IPS-18a (cell line): ENCODE data around the gene NEUROG3.

Experiments used
- H3K27ac ChIP-seq: one replicate; pipeline ENCODE4 v1.5.1; 2013; ENCODE audit warnings: low read length
- H3K27me3 ChIP-seq: one replicate; pipeline ENCODE4 v1.6.1; 2013; ENCODE audit warnings: mild to moderate bottlenecking, low read length; ENCODE audit not compliant: control insufficient read depth, insufficient read depth
- H3K36me3 ChIP-seq: one replicate; pipeline ENCODE4 v1.6.1; 2013; ENCODE audit warnings: low read depth, low read length; ENCODE audit not compliant: control insufficient read depth
- H3K4me1 ChIP-seq: one replicate; pipeline ENCODE4 v1.6.1; 2013; ENCODE audit warnings: low read depth, low read length; ENCODE audit not compliant: control insufficient read depth
- H3K4me3 ChIP-seq: one replicate; pipeline ENCODE4 v1.5.1; 2013; ENCODE audit warnings: low read length
- H3K9ac ChIP-seq: one replicate; pipeline ENCODE4 v1.6.1; 2013; ENCODE audit warnings: mild to moderate bottlenecking, low read length, moderate library complexity
- H3K9me3 ChIP-seq: one replicate; pipeline ENCODE4 v1.6.1; 2013; ENCODE audit warnings: low read depth, low read length; ENCODE audit not compliant: control insufficient read depth

NEUROG3 gene

DNA sequence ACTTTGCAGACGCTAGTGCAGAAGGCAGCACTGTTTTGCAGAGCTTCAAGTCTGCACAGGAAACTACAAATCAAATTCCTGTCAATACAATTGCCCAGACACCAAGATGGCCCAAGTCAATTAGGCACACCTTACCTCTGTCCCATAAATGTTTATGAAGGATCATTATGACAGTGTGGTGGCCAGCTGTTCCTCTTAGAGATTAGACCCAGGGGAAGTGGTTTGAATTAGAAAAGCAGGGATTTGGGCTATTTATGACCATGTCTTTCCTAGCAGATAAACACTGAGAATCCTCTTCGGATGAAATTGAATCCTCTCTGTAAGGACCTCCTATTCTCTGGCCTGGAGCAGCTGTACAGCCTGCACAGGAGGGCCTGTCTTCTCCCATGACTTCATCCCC, 9.9 kb upstream of the NEUROG3 start:
- no peak overlapping the region for H3K27ac ChIP-seq
- H3K9me3 ChIP-seq = no peaks in the 10 kb centered on the region
- no peak overlapping the region for H3K4me3 ChIP-seq
- peaks cover 54% of the 10 kb centered on the region for H3K27me3 ChIP-seq
- H3K4me1 ChIP-seq = peaks cover 11% of the 10 kb centered on the region
- H3K36me3 ChIP-seq = no peaks in the 10 kb centered on the region
- H3K9ac ChIP-seq = no peak overlapping the region

DNA sequence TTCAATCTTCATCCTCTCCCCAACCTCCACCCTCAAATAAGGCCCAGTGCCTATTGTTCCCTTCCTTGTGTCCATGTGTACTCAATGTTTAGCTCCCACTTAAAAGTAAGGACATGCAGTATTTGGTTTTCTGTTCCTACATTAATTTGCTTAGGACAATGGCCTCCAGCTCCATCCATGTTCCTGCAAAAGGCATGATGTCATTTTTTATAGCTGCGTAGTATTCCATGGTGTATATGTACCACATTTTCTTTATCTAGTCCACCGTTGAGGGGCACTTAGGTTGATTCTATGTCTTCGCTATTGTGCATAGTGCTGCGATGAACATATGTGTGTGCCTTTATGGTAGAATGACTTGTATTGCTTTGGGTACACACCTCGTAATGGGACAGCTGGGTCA, 7.2 kb upstream of the NEUROG3 start:
- no peak overlapping the region for H3K9ac ChIP-seq
- no peaks in the 10 kb centered on the region for H3K36me3 ChIP-seq
- no peak overlapping the region for H3K4me3 ChIP-seq
- H3K4me1 ChIP-seq = peaks cover 23% of the 10 kb centered on the region
- H3K9me3 ChIP-seq = no peaks in the 10 kb centered on the region
- H3K27ac ChIP-seq = no peak overlapping the region
- H3K27me3 ChIP-seq = peaks cover 80% of the 10 kb centered on the region

DNA sequence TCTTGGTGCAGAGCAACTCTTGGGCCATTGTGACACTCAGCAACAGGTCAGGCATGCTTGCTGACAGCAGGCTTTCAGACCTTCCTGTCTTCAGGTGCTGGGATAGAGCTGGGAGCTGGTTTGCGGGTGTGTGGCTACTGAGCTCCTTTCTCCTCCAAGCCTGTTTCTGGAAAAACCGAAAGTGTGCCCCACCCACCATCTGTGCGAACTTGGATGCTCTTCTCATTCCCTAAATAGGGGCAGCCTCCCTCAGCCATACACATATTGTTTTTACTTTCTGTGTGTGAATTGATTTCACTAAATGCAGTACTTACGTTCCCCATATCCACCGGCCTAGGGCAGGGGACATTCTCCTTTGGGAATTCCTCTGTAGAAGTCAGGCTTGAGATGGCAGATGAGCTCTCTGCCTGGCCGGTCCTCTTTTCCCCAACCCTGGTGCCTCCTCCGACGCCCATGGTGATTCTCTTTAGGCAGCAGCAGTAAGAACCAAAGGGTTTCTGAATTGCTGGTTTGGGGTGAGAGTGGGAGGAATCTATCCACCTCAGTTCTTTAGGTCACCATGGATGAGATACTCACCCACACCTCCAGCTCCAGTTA, 6.3 kb upstream of the NEUROG3 start:
- no peaks in the 10 kb centered on the region for H3K36me3 ChIP-seq
- H3K27ac ChIP-seq = no peak overlapping the region
- H3K9me3 ChIP-seq = no peaks in the 10 kb centered on the region
- H3K4me3 ChIP-seq = no peak overlapping the region
- peaks cover 87% of the 10 kb centered on the region for H3K27me3 ChIP-seq
- H3K9ac ChIP-seq = no peak overlapping the region
- H3K4me1 ChIP-seq = peaks cover 23% of the 10 kb centered on the region

DNA sequence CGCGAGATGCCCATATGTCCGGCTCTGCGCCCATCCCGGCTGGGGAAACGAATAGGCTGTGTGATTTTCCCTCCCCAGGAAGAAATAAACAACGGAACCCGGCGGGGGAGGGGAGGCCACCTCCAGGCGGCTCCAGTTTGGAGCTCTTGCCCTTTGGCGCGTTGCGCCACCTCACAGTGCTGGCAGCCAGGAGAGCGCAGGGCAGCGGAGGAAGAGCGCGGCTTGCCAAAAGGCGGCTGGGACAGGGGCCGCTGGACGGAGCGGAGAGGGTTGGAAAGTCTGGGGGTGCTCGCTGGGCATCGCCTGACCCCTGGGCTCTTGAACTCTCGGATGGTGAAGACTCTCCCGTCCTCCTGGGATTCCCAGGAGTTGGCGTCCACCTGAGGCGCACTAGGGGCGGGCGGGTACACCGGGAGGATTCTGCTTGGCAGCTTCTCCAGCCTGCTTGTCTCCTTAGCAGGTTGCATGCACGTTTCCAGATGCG, 5.3 kb upstream of the NEUROG3 start:
- Histone ChIP-seq H3K27me3 (peaks cover 87% of the 10 kb centered on the region), H3K4me1 (peaks cover 30% of the 10 kb centered on the region), H3K36me3 (no peaks in the 10 kb centered on the region), H3K27ac (no peak overlapping the region), H3K4me3 (peak overlapping the region; percentile 54), H3K9me3 (no peaks in the 10 kb centered on the region), H3K9ac (no peak overlapping the region)

DNA sequence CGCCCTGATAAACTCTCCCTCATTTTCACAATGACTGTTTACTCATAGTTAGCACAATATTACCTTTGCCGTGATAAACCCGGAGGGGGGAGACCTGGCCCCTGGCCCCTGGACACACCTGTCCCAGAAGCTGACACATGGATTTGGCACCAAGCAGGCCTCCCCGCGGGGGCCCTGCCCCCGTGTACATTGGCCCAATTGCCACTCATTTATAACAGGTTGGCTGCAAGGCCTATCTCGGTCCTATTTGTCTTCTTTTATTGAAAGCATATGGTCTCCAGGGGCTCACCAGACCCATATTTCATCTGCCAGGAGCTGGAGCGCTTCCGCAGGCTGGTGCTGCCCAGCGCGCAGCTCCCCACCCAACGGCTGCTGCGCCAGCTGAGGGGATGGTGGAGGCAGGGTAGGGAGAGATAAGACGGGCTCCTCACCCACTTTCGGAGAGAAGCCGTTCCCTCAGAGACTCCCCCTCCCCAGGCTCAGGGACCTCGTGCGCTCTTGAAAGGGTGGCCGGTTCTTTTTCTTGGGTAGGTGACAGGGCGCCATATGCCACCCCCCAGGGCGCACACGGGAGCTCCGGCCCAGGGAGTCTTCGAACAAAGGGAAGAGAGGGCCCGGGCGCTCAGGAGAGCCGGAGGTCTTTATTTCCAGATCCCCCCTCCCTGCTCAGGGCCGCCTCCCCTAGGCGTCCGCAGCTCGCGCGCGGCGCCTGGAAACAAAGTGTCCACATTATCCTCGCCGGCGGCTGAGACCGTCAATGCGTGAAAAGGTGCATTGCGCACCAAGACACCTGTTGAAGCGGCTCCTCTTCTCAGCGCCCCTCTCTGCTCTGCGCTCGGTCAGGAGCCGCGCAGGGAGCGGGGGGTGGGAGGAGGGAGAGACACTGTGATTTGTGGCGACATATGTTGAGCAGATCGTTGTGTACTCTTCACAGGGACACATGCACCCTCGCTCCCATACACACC, 4.3 kb upstream of the NEUROG3 start:
- H3K27me3 ChIP-seq = peaks cover 95% of the 10 kb centered on the region
- H3K9me3 ChIP-seq = no peaks in the 10 kb centered on the region
- no peak overlapping the region for H3K9ac ChIP-seq
- no peak overlapping the region for H3K27ac ChIP-seq
- H3K4me1 ChIP-seq = peaks cover 39% of the 10 kb centered on the region
- H3K4me3 ChIP-seq = peak overlapping the region; percentile 54
- H3K36me3 ChIP-seq = no peaks in the 10 kb centered on the region

DNA sequence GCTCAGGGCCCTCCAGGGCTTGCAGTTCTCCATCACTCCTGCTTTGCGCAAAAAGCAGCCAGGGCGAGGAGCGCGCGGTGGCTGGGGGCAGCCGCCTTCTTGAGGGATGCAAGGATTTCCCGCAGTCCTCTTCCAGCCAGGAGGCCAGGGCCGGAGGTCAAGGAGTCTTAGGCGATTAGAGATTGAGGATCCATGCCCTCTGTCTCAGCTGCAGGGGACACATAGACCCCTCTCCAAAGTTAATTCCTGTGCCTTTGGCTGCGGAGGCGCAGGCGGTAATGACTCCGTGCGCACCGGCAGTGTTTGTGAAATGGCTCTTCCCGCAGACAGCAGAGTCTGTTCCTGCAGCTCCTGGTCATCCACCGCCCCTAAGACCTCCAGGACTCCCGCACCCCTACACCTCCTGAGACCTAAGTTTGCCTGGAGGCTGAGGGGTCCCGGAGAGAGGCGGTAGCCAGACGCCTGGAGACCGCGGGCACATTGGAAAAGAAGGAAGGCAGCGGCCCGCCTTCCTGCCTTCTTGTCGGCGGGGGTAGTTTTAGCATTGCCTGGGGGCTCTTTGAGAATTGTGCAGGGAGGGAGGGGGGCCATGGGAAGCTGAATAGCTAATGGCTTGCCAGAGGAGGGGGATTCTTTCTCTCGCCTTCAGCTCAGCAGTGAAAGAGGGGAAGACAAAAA, 3.3 kb upstream of the NEUROG3 start:
- Histone ChIP-seq H3K4me3 (peak overlapping the region; percentile 36), H3K9ac (no peak overlapping the region), H3K27me3 (peaks cover 100% of the 10 kb centered on the region), H3K4me1 (peaks cover 45% of the 10 kb centered on the region), H3K36me3 (no peaks in the 10 kb centered on the region), H3K9me3 (no peaks in the 10 kb centered on the region), H3K27ac (no peak overlapping the region)

DNA sequence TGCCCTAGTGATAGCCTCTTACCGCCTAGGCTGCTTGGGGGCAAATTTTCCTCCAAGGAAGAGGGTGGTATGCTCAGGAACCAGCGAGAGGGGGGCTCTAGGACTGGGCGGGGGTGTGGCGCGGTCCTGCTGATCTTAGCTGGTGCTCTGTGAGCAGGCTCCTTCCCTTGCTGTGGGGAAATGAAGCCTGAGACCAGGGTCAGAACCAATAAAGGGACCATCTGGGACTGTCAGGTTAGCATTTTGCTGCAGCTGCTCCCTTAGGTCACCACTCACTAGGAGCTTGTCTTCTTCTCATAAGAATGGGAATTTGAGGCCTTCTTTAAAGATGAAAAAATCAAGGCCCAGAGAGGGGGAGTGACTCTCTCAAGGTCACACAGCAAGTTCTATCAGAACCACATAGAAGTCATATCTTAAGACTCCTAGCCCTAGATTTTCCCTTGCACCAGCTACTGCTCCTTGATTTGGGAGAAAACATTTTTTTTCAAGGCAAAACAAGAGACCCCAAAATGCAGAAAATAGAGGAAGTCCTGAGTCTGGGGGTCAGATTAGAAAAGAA, 2.0 kb upstream of the NEUROG3 start:
- Histone ChIP-seq H3K27me3 (peaks cover 100% of the 10 kb centered on the region), H3K4me1 (peaks cover 58% of the 10 kb centered on the region)

DNA sequence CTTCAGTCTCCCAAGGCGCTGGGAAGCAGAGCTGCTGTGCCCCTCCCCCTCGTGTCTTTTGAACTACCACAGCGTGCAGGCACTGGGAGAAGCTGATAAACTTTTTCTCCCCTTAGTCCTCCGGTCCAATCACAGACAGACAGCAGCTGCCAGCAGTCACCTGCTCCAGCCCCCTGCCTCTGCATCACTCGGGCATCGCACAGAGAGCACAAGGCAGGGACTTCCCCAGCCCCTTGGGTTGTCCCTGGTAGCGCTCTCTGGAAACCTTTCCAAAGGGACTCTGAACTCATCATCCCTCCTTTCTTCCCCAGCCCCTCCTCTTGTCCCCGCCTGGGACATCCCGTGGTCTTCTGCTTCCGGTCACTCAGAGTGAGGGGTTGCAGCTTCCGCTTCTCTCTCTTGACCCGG, 1.4 kb upstream of the NEUROG3 start:
- Histone ChIP-seq H3K9ac (no peak overlapping the region), H3K27ac (no peak overlapping the region), H3K4me3 (peak overlapping the region; percentile 63), H3K4me1 (peaks cover 63% of the 10 kb centered on the region), H3K27me3 (peaks cover 100% of the 10 kb centered on the region), H3K9me3 (no peaks in the 10 kb centered on the region), H3K36me3 (no peaks in the 10 kb centered on the region)

More for the DNA sequence above, 2.0 kb upstream of the NEUROG3 start:
- Histone ChIP-seq H3K9ac (no peak overlapping the region), H3K9me3 (no peaks in the 10 kb centered on the region), H3K36me3 (no peaks in the 10 kb centered on the region), H3K4me3 (peak overlapping the region; percentile 63), H3K27ac (no peak overlapping the region)

DNA sequence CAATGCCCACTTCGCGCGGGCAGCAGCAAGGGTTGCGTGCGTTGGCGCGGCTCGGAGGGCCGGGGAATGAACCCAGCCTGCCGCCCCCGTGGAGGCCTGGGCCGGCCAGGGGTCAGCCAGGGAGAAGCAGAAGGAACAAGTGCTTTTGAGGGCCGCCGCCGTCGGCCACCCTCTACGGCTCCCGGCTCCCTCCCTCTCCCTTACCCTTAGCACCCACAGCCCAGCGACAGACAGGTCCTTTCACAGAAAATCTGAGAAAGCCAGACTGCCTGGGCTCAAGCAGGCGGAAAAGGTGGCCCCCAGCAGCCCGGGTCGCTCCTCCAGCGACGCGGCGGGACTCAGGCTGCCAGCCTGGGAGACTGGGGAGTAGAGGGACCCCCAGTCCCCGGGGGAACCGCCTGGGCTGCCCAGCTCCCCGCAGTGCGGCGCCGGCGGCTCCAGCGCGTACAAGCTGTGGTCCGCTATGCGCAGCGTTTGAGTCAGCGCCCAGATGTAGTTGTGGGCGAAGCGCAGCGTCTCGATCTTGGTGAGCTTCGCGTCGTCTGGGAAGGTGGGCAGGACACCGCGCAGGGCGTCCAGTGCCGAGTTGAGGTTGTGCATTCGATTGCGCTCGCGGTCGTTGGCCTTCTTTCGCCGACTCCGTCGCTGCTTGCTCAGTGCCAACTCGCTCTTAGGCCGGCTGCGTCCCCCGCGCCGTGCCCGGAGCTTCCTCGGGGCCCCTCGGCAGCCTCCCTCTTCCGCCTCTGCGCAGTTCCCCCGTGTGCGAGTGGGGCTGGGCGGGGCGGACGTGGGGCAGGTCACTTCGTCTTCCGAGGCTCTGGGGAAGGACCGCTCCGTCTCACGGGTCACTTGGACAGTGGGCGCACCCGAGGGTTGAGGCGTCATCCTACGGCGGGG, 815 bp downstream of the NEUROG3 start:
- peaks cover 100% of the 10 kb centered on the region for H3K27me3 ChIP-seq

DNA sequence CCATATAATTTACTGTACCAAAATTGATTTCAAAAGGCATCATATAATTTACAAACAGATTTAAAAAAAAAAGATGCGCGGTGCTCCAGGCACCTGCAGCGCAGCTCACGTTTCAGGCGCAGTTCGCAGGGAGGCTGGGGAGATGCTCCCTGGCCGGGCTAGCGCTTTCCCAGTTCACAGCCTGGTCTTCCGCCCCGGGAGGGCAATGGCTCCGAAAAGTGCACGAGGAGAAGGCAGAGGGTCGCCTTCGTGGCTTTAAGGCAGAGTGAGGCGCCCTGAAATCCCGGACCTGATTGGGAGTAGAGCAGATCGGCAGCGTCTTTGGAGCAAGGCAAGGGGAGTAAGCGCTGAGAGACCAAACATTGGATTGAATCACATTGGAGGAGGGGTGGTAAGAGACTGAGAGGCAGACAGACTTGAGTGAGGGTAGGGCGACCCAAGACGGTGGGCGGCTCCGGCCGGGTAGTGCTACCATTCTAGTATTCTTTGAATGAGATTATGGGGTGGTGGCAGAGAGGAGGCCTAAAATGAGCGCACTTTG, 1.5 kb downstream of the NEUROG3 start:
- peaks cover 100% of the 10 kb centered on the region for H3K27me3 ChIP-seq
- H3K4me1 ChIP-seq = peaks cover 68% of the 10 kb centered on the region
- H3K36me3 ChIP-seq = no peaks in the 10 kb centered on the region
- no peak overlapping the region for H3K27ac ChIP-seq
- H3K9me3 ChIP-seq = no peaks in the 10 kb centered on the region
- no peak overlapping the region for H3K9ac ChIP-seq
- peak overlapping the region; percentile 63 for H3K4me3 ChIP-seq

More for the DNA sequence above, 815 bp downstream of the NEUROG3 start:
- Histone ChIP-seq H3K36me3 (no peaks in the 10 kb centered on the region), H3K27ac (no peak overlapping the region), H3K9me3 (no peaks in the 10 kb centered on the region), H3K4me3 (peak overlapping the region; percentile 63), H3K4me1 (peaks cover 69% of the 10 kb centered on the region), H3K9ac (no peak overlapping the region)
